GM18870 (cell line): ENCODE measurements around the gene ABI1.
"Not testable (repeated sequence)": the region's sequence is repeated elsewhere in the genome, so short reads cannot be mapped to it uniquely, and the experiment has no call there.

Experiments used
- ATAC-seq: cut with Tn5 transposase; IDR thresholded peaks from one replicate; pipeline ENCODE4 v1.9.1; 2021; ENCODE audit warnings: moderate library complexity; ENCODE audit not compliant: unreplicated experiment

The ABI1 gene

GRCh38 chr10:26860443-26861204 is at the start of gene ABI1:
Gene ABI1, minus strand, starts transcription at chr10:26860958. Its CDS starts 95 bp downstream, at chr10:26860863.
- ATAC-seq: peak; percentile 38

- no peak for ATAC-seq
Observed at GRCh38 chr10:26909753-26910152, 49.0 kb upstream of the ABI1 start.

GRCh38 chr10:26905253-26905781 is 44.6 kb upstream of the ABI1 start:
- not testable (repeated sequence) for ATAC-seq

GRCh38 chr10:26903431-26904217 is 42.9 kb upstream of the ABI1 start:
- ATAC-seq: no peak

GRCh38 chr10:26892306-26892923 is 31.7 kb upstream of the ABI1 start:
- not testable (repeated sequence) for ATAC-seq

- ATAC-seq: no peak
Observed at GRCh38 chr10:26890956-26891355, 30.2 kb upstream of the ABI1 start.

GRCh38 chr10:26887611-26888215 is 27.0 kb upstream of the ABI1 start:
- ATAC-seq: no peak

GRCh38 chr10:26881600-26882331 is 21.0 kb upstream of the ABI1 start:
- ATAC-seq: peak; percentile 52

GRCh38 chr10:26879744-26880143 is 19.0 kb upstream of the ABI1 start:
- ATAC-seq: no peak

- ATAC-seq: no peak
Observed at GRCh38 chr10:26870766-26871165, 10.0 kb upstream of the ABI1 start.

- no peak for ATAC-seq
Observed at GRCh38 chr10:26869528-26869927, 8.8 kb upstream of the ABI1 start.

GRCh38 chr10:26863351-26864076 is 2.8 kb upstream of the ABI1 start:
- no peak for ATAC-seq

- no peak for ATAC-seq
Observed at GRCh38 chr10:26861205-26861998, 644 bp upstream of the ABI1 start.

- peak; percentile 6 for ATAC-seq
Observed at GRCh38 chr10:26860102-26860442, 686 bp downstream of the ABI1 start.

- ATAC-seq: no peak
Observed at GRCh38 chr10:26859241-26860101, 1.3 kb downstream of the ABI1 start.

GRCh38 chr10:26858707-26859034 is 2.1 kb downstream of the ABI1 start:
- no peak for ATAC-seq

GRCh38 chr10:26857991-26858706 is 2.6 kb downstream of the ABI1 start:
- ATAC-seq: peak; percentile 31

GRCh38 chr10:26857553-26857952 is 3.2 kb downstream of the ABI1 start:
- peak; percentile 9 for ATAC-seq
